Measurements from ENCODE around the gene LDLRAD4. TPM values are rescaled to one million over a fixed set of nuclear protein-coding genes. Genes with fewer than 3 reads are reported as not detected.

Gene LDLRAD4
- total RNA-seq, 1 donor, result 0.43 TPM

GRCh38 chr18:13287372-13287771 is 68.8 kb downstream of the LDLRAD4 start:
- TF ChIP-seq CTCF (IDR thresholded peaks at IDR 0.05; ENCODE audit: insufficient read depth, low read depth, low read length), result no peak
- H3K4me3 ChIP-seq (ENCODE audit: low read depth, low read length), result no peak overlapping the region
- no peak for DNase-seq (ENCODE audit: low read depth)

GRCh38 chr18:13288509-13289133 is 70.1 kb downstream of the LDLRAD4 start:
- DNase-seq (ENCODE audit: low read depth), result no peak
- TF ChIP-seq CTCF (IDR thresholded peaks at IDR 0.05; ENCODE audit: insufficient read depth, low read depth, low read length), result no peak
- no peak overlapping the region for H3K4me3 ChIP-seq (ENCODE audit: low read depth, low read length)

GRCh38 chr18:13289481-13290205 is 71.1 kb downstream of the LDLRAD4 start:
- peak; percentile 18 for DNase-seq (ENCODE audit: low read depth)
- no peak for TF ChIP-seq CTCF (IDR thresholded peaks at IDR 0.05; ENCODE audit: insufficient read depth, low read depth, low read length)
- H3K4me3 ChIP-seq (ENCODE audit: low read depth, low read length), result no peak overlapping the region

- no peak for DNase-seq (ENCODE audit: low read depth)
- no peak overlapping the region for H3K4me3 ChIP-seq (ENCODE audit: low read depth, low read length)
- TF ChIP-seq CTCF (IDR thresholded peaks at IDR 0.05; ENCODE audit: insufficient read depth, low read depth, low read length), result no peak
These were observed 72.3 kb downstream of the LDLRAD4 start for GRCh38 chr18:13290856-13291271.

- TF ChIP-seq CTCF (IDR thresholded peaks at IDR 0.05; ENCODE audit: insufficient read depth, low read depth, low read length), result no peak
- DNase-seq (ENCODE audit: low read depth), result no peak
- no peak overlapping the region for H3K4me3 ChIP-seq (ENCODE audit: low read depth, low read length)
These were observed 72.7 kb downstream of the LDLRAD4 start for GRCh38 chr18:13291299-13291698.

- no peak for DNase-seq (ENCODE audit: low read depth)
- TF ChIP-seq CTCF (IDR thresholded peaks at IDR 0.05; ENCODE audit: insufficient read depth, low read depth, low read length), result no peak
- no peak overlapping the region for H3K4me3 ChIP-seq (ENCODE audit: low read depth, low read length)
These were observed 73.3 kb downstream of the LDLRAD4 start for GRCh38 chr18:13291745-13292447.

Data from fibroblast of villous mesenchyme (primary cell).